ENCODE measurements around the gene LAMC2.
"Not testable (repeated sequence)": the region's sequence is repeated elsewhere in the genome, so short reads cannot be mapped to it uniquely, and the experiment has no call there.

Gene LAMC2

GRCh38 chr1:183270541-183271141 lies 84.6 kb downstream of the LAMC2 start:
- no peak for DNase-seq

DNA sequence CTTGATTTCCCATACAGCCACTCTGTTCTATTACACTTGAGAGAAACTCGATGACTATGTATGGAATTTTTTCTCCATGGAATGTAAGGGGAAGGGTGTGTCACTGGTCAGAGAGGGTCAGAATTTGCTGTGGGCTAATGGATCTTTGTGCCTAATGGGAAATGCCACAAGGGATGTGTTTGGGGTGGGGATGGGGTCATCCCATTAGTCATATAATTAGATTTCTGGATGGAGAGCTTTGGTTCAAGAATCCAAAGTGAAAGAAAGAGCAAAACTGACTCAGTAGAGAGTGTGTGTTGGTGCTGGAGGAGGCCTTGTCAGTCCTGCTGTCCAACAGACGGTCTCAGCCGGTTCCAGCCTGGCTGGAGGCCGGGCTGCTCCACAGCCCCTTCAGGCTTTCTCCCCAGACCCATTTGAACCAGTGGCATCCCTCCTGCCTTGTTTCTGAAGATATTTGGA lies 86.4 kb downstream of the LAMC2 start:
- no peak for DNase-seq

DNA sequence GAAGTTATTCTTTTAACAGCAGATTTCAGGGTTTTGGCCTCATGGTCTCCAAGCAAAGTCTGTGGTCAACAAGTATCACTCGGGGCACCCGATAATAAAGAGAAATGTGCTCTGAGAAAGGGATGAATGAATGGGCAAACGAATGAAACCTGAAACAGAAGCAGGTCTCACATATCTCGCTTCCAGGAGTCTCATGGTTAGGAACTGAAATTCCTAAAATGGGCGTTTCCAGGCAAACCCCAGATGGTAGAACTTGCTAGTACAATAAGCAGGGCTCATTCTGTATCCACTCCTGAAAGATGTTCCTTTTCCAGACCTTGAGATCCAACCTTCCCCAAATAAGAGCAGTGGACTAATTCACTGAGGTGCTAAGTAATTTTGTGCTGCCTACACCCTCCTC lies 87.2 kb downstream of the LAMC2 start:
- DNase-seq = no peak

GRCh38 chr1:183273984-183274383 lies 87.9 kb downstream of the LAMC2 start:
- not testable (repeated sequence) for DNase-seq

DNA sequence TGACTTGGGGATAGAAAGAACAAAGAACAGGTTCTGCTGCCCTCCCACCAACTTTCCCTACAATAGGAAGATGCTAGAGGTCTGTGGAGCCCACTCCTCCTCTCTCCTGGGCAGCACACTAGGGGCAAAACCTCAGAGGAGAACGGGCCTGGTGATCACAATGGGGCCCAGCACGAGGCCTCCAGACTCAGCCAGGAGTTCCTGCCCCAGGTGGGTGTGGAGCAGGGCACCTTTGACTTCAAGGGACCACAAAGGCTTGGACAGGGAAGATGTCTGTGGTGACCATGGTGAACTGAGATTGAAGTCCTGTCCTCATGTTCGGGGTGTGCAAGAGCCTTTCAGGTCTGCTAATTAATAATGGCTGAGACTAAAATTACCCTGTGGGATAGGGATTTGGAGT lies 88.8 kb downstream of the LAMC2 start:
- DNase-seq = no peak

- no peak for DNase-seq
These were observed 89.3 kb downstream of the LAMC2 start for GRCh38 chr1:183275322-183275721.

DNA sequence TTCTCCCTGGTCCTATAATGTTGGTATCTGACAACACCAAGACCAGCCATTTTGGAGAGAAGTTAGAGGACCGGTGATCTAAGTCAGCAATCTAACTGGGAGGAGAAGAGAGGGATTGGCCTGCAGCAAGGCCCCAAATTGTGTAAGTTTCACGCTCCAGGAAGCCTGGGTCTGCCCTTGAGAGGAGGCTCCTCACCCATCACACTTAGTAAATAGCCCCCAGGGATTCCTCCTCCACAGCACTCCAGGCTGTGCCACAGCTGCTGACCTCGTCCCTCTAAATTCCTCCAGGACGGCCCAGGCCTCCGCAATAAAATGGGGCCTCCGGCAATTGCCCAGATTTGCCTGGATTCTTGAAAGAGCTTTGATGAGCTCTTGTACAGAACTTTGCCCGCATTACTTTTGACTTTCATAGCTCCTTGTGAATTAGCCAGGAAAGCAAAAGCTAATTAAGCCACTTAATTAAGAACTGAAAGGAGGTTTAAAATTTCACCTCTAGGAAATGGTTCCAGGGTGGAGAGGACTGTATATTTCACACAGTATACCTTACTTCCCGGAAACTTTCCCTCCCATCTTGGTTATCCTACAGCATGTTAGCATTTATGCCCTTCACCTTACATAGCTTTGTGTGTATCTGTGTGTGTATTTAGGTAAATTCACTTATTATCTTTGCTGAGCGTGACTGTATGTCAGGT lies 90.5 kb downstream of the LAMC2 start:
- DNase-seq = no peak

DNA sequence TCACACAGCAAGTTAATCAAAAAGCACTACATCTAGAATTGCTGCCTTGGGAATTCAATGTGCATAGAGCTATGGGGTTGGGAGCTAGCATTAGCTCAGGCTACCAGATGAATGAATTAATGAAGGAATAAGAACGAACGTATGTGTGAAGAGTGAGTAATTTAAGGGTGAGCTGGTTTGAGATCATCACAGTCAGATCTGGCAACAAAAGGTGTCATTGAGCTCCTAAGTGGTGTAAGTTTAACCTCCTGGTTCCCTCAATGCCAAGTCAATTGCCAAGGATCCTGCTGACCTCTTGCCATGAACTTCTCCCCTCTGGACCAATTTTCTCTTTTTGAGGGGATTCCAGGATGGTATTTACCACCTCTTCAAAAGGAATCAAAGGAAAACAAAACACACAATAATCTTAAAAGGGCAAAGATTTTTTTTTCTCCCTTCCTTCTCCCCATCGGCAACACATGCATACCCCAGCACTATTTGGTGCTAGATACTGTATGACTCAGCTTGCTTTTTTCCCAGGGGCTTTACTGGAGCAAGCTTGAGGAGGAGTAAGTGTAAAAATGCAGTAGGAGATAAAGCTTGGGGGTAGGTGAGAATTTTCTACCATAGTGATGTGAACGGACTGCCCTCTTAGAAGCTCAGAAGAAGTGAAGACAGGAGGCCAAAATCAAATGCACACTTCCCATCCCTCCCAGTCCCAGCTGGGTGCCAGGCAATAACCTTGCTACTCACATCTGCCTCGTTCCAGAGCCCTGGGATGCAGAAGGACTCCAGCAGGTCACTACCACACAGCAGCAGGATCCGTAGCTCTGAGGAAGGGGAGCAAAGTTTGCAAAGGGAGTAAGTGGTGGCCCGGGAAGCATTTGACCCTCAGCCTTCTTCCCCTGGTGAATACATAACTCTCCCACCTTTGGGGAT lies 92.0 kb downstream of the LAMC2 start:
- no peak for DNase-seq

- no peak for DNase-seq
These were observed 92.9 kb downstream of the LAMC2 start for GRCh38 chr1:183278739-183279591.

DNA sequence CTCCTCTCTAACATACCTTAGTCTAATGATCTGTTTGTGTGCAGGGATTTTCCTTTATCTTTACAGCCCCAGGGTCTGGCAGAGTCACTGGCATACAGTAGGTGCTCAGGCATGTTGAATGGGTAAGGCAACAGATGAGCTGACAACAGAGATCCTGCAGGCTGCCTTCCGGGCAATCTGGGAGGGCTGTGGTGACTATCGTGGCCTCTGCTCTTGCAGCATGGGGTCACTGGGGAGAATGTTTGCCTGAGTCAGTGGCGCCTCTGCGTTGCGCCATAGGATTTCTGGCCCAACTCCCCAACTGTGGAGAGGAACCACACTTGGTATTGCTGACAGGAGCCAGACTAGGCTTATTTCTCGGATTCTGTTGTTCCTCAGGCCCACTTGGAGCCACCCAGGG lies 93.8 kb downstream of the LAMC2 start:
- DNase-seq = no peak

DNA sequence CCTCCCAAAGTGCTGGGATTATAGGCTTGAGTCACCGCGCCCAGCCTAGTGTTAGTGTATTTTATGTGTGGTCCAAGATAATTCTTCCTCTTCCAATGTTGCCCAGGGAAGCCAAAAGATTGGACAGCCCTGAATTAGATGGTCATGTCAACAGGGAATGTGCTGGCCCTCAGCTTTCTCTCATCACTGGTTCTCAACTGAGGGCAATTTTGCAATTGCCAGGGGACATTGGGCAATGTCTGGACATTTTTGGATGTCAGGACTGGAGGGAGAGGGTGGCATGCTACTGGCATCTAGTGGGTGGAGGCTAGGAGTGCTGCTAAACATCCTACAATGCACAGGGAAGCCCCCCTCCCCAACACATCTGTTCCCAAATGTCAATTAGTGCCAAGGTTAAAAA lies 95.0 kb downstream of the LAMC2 start:
- no peak for DNase-seq

DNA sequence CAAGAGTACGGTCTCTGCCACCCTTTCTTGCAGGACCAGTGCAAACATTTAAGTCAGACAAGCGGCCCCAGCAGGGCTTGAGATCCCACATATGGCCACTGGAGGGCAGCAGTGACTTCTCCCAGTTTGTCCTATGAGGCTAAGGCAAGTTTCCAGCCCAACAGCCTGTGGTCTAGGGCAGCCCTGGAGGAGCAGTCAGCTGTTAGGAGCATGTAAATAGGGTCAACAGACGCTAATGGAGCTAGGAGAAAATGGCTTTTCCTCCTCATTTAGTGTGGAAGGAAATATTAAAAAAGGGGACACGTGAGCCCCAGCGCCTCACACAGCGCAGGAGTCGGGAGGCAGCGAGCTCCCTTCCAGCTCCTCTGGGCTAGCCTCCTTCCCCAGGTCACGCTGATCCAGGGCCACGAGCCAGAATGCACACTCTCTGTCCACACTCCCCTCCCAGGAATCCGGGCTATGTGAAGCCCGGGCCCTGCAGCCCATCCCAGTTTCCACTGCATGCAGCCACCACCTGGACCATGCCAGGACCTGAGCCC lies 95.6 kb downstream of the LAMC2 start:
- peak; percentile 85 for DNase-seq

GRCh38 chr1:183282101-183282855 lies 96.2 kb downstream of the LAMC2 start:
- no peak for DNase-seq

- no peak for DNase-seq
These were observed 97.2 kb downstream of the LAMC2 start for GRCh38 chr1:183283286-183283685.

GRCh38 chr1:183284086-183284485 lies 98.0 kb downstream of the LAMC2 start:
- no peak for DNase-seq

- DNase-seq = no peak
These were observed 99.2 kb downstream of the LAMC2 start for GRCh38 chr1:183285256-183285655.

DNA sequence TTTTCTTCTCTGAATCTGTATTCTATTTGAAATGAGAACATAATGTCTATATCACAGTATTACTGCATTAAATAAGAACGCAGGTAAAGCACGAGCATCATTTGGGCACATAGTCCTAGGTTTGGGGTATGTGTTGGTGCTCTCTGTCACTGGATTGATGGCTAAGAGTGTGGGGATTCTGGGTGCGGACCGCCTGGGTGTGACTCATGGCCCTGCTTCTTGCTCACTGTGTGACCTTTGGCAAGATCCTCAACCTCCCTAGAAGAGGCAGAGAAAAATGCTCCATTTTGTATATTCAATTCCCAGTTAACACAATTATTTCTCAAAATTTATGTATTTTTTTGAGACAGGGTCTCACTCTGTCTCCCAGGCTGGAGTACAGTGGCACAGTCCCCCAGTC lies 99.7 kb downstream of the LAMC2 start:
- DNase-seq = no peak

DNA sequence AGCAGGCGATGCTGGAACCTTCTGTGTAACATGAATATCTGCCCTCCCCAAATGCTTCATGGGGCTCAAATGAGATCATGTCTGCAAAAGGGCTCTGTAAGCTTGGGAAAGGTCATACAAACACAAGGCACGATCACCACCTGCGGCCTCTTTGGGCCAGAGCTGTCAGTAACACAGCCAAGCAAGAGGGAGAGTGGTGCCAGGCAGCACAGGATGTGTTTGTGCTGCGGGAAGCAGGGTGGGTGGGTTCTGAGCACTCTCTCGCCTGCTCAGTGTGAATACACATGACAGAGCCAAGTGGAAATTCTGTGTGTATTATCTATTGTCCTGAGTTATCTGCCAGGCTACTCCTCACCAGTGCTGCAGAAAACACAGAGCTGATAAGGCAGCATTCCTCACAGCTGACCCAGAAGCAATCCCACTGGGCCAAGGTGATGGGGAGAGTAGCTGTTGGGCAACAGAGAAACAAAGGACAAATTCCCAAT lies 101.2 kb downstream of the LAMC2 start:
- DNase-seq = no peak

GRCh38 chr1:183288583-183288982 lies 102.5 kb downstream of the LAMC2 start:
- no peak for DNase-seq

DNA sequence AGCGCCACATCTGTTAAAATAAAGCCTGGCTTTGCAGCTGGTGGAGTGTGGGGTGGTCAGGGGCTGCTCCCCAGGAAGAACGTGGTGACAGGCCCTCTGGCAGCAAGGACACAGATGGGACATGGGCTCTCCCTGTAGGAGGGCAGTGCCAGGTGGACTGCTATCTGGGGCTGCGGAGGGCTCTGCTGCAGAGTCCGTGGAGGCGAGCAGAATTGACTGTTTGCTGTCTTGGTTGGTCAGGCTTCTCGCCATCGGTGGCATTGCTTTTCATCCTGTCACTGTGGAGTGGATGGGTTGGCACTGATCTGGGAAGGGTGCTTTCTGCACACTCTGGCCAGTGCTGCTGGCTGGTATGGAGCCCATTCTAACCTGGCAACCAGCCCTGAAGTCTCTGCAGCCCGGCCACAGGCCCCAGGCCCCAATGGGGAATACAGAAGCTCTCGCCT lies 103.0 kb downstream of the LAMC2 start:
- no peak for DNase-seq

GRCh38 chr1:183290628-183291027 lies 104.6 kb downstream of the LAMC2 start:
- DNase-seq = no peak

All from activated CD4-positive, alpha-beta T cell treated with anti-CD3 and anti-CD28 coated beads for 48 hours (primary cell).